Right lobe of liver (tissue), 6 donors: ENCODE data around the gene CDK14. TPM values are rescaled to one million over a fixed set of nuclear protein-coding genes. Genes with fewer than 3 reads are reported as not detected.

Source experiments
- ATAC-seq, 4 donors: fragments of 200-7000 bp; cut with Tn5 transposase; one replicate each; pipeline ENCODE4 v1.9.1; 2020; ENCODE audit warnings: mild to moderate bottlenecking in 4 of 4, moderate library complexity in 4 of 4
- DNase-seq, 3 donors: peaks; one replicate each; pipeline ENCODE4 v3.0.0-alpha.2; 2020
- H3K27ac ChIP-seq, 3 donors: fragments of 200-600 bp; one replicate each; pipeline ENCODE4 v1.8.0; 2022
- H3K27me3 ChIP-seq, 2 donors: fragments of 200-600 bp; one replicate each; pipeline ENCODE4 v1.8.0; 2022
- H3K36me3 ChIP-seq, 4 donors: fragments of 200-600 bp; sonication (generic) in 1 of 4; one replicate each; pipeline versions ENCODE4 v1.5.1 to v1.8.0; 2017 to 2022; ENCODE audit warnings: control low read depth in 1 of 4
- H3K4me1 ChIP-seq, 4 donors: fragments of 200-600 bp; sonication (generic) in 1 of 4; one replicate each; pipeline versions ENCODE4 v1.5.1 to v1.8.0; 2017 to 2022; ENCODE audit warnings: control low read depth in 1 of 4
- H3K4me3 ChIP-seq, 3 donors: fragments of 200-600 bp; one replicate each; pipeline ENCODE4 v1.8.0; 2022
- H3K9me3 ChIP-seq, 4 donors: fragments of 200-600 bp; sonication (generic) in 1 of 4; one replicate each; pipeline versions ENCODE4 v1.5.1 to v1.8.0; 2017 to 2022; ENCODE audit warnings: control low read depth in 1 of 4
- POLR2A ChIP-seq: fragments of 450-650 bp; IDR thresholded peaks from one replicate; pipeline ENCODE4 v1.6.1; 2017; ENCODE audit warnings: antibody characterized with exemption, mild to moderate bottlenecking
- WGBS: methylation state at CpG from one replicate; pipeline ENCODE4 v1.1.6; 2018; ENCODE audit warnings: low coverage, low lambda C conversion rate; ENCODE audit not compliant: insufficient coverage; ENCODE audit errors: missing lambda C conversion rate; 5-methylcytosine and 5-hydroxymethylcytosine counted together
- intact Hi-C, 2 donors: fragments of 100-400 bp; cut with DNase I; formaldehyde crosslinking; loops; one replicate each; pipeline versions ENCODE4 v1.11.2 to v1.14.1; 2022
- total RNA-seq, 6 experiments: library from RNA; depleted of rRNA in 2 of 6; stranded (reverse); fragments of >200 nt in 2 of 6; fragmentation: NEBNext Ultra II Directional in 3 of 6; extraction: Animal tissue kit (Norgen Biotek cat#: 25700) in 3 of 6; gene quantifications; one replicate each; pipeline versions ENCODE4 v1.1.0 to v1.2.4, GENCODE V29; 2016 to 2023
- TF ChIP-seq, protein P1 (sequence below), 4 donors: fragments of 200-600 bp in 3 of 4; fragments of 450-650 bp in 1 of 4; IDR thresholded peaks; one replicate each; pipeline versions ENCODE4 v1.5.1 to v1.8.0; 2016 to 2022; ENCODE audit warnings: antibody characterized with exemption in 4 of 4, mild to moderate bottlenecking in 2 of 4
- donor health status: DM: no; HTN: yes; CAD: no.
- donor health status: DM: no; HTN: no; CAD: no.
- donor health status: DM: no; HTN: no; CAD: no.
- donor health status: DM: no; HTN: yes; CAD: no.
- donor health status: DM: no; HTN: yes; CAD: no.

CDK14 gene
- total RNA-seq, 6 experiments from 2014 or later, result 12.6 to 28.7 (median 17.9) TPM

GRCh38 chr7:91249506-91250233, 653.5 kb downstream of the CDK14 start:
- no peaks in the 10 kb centered on the region for H3K9me3 ChIP-seq
- DNase-seq, result no peak
- 44% methylated on average over 4 of the region's 4 CpGs for WGBS
- H3K27me3 ChIP-seq, result no peaks in the 10 kb centered on the region
- H3K4me3 ChIP-seq, result no peak overlapping the region
- intact Hi-C loops, result no loop called here
- no peaks in the 10 kb centered on the region for H3K36me3 ChIP-seq
- no peak for TF ChIP-seq POLR2A
- TF ChIP-seq, protein P1, sequence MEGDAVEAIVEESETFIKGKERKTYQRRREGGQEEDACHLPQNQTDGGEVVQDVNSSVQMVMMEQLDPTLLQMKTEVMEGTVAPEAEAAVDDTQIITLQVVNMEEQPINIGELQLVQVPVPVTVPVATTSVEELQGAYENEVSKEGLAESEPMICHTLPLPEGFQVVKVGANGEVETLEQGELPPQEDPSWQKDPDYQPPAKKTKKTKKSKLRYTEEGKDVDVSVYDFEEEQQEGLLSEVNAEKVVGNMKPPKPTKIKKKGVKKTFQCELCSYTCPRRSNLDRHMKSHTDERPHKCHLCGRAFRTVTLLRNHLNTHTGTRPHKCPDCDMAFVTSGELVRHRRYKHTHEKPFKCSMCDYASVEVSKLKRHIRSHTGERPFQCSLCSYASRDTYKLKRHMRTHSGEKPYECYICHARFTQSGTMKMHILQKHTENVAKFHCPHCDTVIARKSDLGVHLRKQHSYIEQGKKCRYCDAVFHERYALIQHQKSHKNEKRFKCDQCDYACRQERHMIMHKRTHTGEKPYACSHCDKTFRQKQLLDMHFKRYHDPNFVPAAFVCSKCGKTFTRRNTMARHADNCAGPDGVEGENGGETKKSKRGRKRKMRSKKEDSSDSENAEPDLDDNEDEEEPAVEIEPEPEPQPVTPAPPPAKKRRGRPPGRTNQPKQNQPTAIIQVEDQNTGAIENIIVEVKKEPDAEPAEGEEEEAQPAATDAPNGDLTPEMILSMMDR (IDR thresholded peaks at IDR 0.05), result no peak
- H3K27ac ChIP-seq, result no peak overlapping the region
- no peaks in the 10 kb centered on the region for H3K4me1 ChIP-seq
- ATAC-seq, result no peak

DNA sequence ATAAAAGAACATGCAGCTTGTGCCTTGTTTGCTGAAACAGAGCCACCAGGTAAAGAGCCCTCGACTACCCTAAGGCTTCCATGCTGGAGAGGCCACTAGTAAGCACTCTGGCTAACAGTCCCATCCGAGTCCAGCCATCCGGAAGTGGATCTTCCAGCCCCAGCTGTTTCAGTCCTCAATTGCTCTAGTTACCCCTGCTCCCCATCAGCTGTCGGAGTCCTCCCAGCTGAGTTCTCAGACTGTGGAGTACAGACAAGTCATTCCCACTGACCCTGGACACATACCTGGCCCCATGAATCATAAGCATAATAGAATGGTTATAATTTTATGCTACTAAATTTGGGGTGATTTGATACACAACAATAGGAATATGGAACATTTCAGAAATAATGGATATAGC, 654.6 kb downstream of the CDK14 start:
- no peak for DNase-seq
- 85% methylated on average over 4 of the region's 4 CpGs for WGBS
- no peak overlapping the region for H3K4me3 ChIP-seq

GRCh38 chr7:91251877-91252276, 655.8 kb downstream of the CDK14 start:
- Histone ChIP-seq H3K36me3 (no peaks in the 10 kb centered on the region), H3K4me3 (no peak overlapping the region), H3K27ac (no peak overlapping the region), H3K27me3 (no peaks in the 10 kb centered on the region), H3K4me1 (no peaks in the 10 kb centered on the region), H3K9me3 (no peaks in the 10 kb centered on the region)
- ATAC-seq, result no peak
- TF ChIP-seq, protein P1 (IDR thresholded peaks at IDR 0.05), result no peak
- no peak for TF ChIP-seq POLR2A
- intact Hi-C loops, result no loop called here
- 51% methylated on average over 2 of the region's 3 CpGs for WGBS
- DNase-seq, result no peak

More for the DNA sequence above, 654.6 kb downstream of the CDK14 start:
- intact Hi-C loops, result no loop called here
- no peak overlapping the region for H3K27ac ChIP-seq
- no peaks in the 10 kb centered on the region for H3K36me3 ChIP-seq
- no peaks in the 10 kb centered on the region for H3K9me3 ChIP-seq
- TF ChIP-seq POLR2A, result no peak
- TF ChIP-seq, protein P1 (IDR thresholded peaks at IDR 0.05), result no peak
- no peak for ATAC-seq
- H3K4me1 ChIP-seq, result no peaks in the 10 kb centered on the region
- no peaks in the 10 kb centered on the region for H3K27me3 ChIP-seq

Other genes starting within 250 kb of the CDK14 start
- gene GTPBP10, start 249.6 kb upstream of the CDK14 start, total RNA-seq, result 10 to 100 TPM; 16.1 to 21.8 (median 18.7) TPM
- 10 to 100 TPM; 33.5 to 62.9 (median 45.9) TPM for gene CLDN12, start 192.9 kb upstream of the CDK14 start, total RNA-seq
- not detected for gene PTTG1IP2, start 126.7 kb upstream of the CDK14 start, total RNA-seq